GM20431 (cell line): ENCODE results near the gene SMCO1.
"Not testable (repeated sequence)": the region's sequence is repeated elsewhere in the genome, so short reads cannot be mapped to it uniquely, and the experiment has no call there.

Source experiments
- in situ Hi-C: fragments of 300-500 bp; cut with MseI, MboI; formaldehyde crosslinking; loops from one replicate; pipeline ENCODE4 v1.15.0; 2020; ENCODE audit warnings: low sequenced_read_pairs; ENCODE audit not compliant: unreplicated experiment

The SMCO1 gene, protein sequence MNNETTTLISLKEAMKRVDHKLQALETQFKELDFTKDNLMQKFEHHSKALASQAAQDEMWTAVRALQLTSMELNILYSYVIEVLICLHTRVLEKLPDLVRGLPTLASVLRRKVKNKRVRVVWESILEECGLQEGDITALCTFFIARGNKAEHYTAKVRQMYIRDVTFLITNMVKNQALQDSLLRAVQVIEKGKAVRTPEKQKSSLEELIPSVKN

DNA sequence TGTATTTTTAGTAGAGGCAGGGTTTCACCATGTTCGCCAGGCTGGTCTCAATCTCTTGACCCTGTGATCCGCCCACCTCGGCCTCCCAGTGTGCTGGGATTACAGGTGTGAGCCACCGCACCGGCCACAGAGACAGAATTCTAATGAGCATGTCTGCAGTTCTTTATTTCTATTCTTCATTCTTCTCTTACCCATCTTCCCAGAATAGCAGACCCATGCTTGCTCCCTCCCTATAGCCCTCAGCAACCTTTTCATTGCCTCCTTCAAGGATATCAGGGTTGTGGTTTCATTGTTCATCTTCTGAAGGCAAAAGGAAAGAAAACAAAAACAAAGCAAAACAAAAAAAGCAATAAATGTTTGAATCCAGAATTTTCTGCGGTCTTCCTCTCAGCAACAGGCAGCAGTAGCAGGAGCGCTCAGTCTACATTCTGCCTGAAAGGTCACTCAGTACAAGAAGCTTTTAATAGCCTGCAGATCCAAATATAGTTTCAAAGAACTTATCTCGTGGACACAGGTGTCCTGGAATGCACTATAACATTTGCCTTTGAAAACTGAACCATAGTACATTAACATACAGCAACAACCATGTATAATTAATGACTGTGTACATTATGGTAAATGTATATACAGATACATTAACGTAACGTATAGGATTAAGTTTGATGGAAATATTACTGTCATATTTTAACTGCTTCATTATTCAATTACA is at the start of gene SMCO1:
Gene SMCO1, minus strand, starts transcription at position 434 of the 709 bp plus-strand sequence. Its CDS starts 137 bp downstream, at position 297.
- in situ Hi-C loops: loop anchor here (25.0 kb wide), 1 partner anchor 253 kb away; no protein-coding TSS in a partner anchor

DNA sequence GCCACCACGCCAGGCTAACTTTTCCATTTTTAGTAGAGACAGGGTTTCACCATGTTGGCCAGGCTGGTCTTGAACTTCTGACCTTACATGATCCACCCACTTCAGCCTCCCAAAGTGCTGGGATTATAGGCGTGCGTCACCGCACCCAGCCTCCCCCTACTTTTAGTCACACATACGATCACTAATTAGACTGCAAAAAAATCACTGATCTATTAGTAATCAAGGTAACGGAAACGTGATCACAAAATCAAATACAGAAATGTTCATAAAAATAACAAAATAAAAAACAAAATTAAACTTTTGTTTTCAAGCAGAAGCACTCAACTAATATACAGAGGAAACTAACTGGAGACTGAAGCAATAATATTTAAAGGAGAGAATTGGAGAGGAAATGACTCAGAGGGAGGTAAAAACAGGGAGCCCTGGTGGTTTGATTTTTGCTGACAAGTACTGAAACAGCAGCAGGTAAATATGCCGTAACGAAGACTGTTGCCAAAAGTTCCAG is 48.6 kb upstream of the SMCO1 start:
- in situ Hi-C loops: no loop called here

DNA sequence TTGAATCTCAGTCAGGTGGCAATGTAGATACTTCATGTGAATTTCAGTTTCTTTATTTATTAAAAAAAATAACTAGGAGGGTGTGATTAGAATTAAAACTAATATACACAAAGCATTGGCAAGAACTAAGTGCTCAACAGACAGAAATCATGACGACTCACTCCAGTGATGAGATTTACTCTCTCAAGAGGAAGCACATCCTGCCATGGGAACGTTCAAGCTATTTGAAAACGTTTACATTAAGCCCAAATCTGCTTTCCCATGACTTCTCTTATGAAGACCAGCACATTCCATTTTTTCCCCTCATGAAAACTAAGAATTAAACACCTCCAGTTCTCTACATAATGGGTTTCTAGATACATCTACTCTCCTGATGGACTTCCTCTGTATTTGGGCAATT is 44.7 kb upstream of the SMCO1 start:
- in situ Hi-C loops: no loop called here

- in situ Hi-C loops: no loop called here
Observed at GRCh38 chr3:196558476-196558875, 43.3 kb upstream of the SMCO1 start.

- in situ Hi-C loops: no loop called here
Observed at GRCh38 chr3:196557236-196557635, 42.1 kb upstream of the SMCO1 start.

GRCh38 chr3:196555295-196555694 is 40.1 kb upstream of the SMCO1 start:
- in situ Hi-C loops: no loop called here

GRCh38 chr3:196554205-196554604 is 39.1 kb upstream of the SMCO1 start:
- in situ Hi-C loops: no loop called here

GRCh38 chr3:196553551-196553950 is 38.4 kb upstream of the SMCO1 start:
- in situ Hi-C loops: no loop called here

DNA sequence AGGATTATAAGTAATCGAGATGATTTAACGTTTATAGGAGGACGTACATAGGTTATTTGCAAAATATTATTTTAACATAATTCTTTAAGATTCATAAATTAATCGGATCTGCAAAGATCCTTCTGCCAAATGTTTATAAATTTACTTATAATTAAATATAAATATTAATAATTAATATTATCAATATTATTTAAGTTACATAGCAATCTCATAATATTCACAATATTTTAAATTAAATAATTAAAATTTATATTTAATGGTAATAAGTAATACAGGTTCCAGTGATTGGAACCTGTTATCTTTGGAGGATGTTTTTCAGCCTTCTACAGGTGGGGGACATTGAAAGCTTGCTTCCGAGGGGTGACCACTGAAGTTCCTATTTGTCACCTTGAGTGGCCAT is 37.1 kb upstream of the SMCO1 start:
- in situ Hi-C loops: no loop called here

DNA sequence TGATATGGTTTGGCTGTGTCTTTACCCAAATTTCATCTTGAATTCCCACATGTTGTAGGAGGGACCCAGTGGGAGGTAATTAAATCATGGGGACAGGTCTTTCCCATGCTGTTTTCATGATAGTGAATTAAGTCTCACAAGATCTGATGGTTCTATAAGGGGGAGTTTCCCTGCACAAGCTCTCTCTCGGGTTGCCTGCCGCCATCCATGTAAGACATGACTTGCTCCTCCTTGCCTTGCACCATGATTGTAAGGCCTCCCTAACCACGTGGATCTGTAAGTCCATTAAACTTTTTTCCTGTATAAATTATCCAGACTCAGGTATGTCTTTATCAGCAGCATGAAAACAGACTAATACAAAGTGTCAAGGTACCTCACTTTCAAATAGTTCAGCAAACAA is 35.0 kb upstream of the SMCO1 start:
- in situ Hi-C loops: not testable (repeated sequence)

- in situ Hi-C loops: not testable (repeated sequence)
Observed at GRCh38 chr3:196549312-196549711, 34.2 kb upstream of the SMCO1 start.

DNA sequence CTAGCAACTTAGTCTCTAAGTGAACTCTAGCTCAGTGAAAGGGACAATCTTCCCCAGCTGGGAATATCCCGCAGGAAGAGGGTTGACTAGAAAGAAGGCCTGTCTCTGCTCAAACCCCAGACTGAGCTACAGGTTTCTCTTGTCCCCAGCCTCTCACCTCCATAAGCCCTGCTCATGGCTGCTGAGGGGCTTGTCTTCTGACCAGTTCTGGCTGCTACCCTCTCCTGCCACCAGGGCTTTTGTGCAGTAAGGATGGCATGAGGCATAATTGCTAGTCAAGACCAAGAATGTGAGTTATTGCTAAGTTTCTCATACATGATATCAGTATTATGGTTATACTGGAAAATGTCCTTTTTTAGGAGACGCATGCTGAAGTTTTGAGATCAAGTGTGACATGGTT is 31.9 kb upstream of the SMCO1 start:
- in situ Hi-C loops: no loop called here

- in situ Hi-C loops: no loop called here
Observed at GRCh38 chr3:196546537-196546936, 31.4 kb upstream of the SMCO1 start.

DNA sequence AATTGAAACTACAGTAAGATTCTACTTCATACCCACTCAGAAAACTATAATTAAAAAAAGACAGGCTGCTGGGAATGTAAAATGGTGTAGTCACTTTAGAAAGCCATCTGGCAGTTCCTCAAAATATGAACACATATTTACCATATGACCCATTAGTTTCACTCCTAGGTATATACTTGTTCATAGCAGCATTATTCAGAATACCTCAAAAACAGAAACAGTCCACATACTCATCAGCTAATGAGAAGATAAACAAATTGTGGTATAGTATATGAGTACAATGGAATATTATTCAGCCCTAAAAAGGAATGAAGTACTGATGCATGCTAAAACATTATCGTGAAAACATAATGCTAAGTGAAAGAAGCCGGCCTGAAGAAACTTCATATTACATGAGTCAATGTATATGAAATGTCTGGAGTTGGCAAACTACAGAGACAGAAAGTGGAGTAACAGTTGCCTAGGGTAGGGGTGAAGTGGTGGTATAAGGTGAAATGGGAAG is 29.4 kb upstream of the SMCO1 start:
- in situ Hi-C loops: no loop called here

DNA sequence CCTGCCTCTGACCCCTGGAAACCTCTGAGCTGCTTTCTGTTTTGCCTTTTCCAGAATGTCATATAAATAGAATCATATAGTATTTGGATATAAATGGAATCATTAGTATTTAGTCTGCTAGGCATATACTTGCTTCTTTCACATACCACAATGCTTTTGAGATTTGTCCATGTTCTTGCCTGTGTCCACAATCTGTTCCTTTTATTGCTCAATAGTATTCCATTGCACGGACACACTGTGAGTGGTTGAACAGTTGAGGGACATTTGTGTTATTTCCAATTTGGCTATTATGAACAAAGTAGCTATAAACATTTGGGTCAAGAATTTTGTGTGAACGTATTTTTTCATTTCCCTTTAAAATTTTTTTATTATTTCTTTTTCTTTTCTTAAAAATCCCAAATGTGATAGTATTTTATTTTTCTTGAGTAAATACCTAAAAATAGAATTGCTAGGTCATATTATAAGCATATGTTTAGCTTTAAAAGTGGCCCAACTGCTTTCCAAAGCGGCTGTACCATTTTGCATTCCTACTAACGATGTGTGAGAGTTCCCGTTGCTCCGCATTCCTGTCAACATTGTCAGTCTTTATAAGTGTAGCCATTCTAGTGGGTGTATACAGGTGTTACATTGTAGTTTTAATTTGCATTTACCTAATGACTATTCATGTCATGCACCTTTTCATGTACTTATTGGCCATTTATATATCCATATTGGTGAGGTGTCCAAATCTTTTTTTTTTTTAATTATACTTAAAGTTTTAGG is 26.7 kb upstream of the SMCO1 start:
- in situ Hi-C loops: no loop called here

GRCh38 chr3:196537319-196537984 is 22.3 kb upstream of the SMCO1 start:
- in situ Hi-C loops: no loop called here

DNA sequence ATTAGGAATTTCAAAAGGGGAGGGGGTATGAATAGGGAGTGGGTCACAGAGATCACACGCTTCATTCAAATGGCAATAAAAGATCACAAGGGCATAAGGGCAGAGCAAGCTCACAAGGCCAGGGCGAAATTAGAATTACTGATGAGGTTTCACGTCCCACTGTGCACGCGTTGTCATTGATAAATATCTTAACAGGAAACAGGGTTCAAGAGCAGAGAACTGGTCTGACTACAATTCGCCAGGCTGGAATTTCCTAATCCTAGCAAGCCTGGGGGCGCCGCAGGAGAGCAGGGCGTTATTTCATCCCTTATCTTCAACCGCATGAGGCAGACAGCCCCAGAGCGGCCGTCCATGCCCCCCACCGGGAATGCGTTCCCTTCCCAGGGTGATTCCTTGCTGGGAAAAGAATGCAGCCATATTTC is 18.1 kb upstream of the SMCO1 start:
- in situ Hi-C loops: no loop called here

- in situ Hi-C loops: no loop called here
Observed at GRCh38 chr3:196531418-196531817, 16.3 kb upstream of the SMCO1 start.

GRCh38 chr3:196528639-196529233 is 13.6 kb upstream of the SMCO1 start:
- in situ Hi-C loops: no loop called here

DNA sequence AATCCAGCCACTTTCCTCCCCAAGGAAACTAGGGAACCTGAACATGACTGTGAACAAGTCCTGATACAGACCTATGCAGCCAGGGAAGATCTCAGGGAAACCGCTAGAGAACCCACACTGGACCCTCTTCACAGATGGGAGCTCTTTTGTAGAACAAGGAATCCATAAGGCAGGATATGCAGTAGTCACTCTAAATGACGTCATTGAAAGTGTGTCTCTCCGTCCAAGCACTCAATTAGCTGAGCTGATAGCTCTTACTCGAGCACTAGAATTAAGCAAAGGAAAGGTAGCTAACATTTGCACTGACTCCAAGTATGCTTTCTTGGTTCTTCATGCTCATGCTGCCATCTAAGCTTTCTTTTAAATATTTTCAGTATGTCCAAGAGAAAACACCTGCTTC is 10.0 kb upstream of the SMCO1 start:
- in situ Hi-C loops: no loop called here
